GM08714 (cell line): ENCODE data around the gene ST3GAL2.
"Not testable (repeated sequence)": the region's sequence is repeated elsewhere in the genome, so short reads cannot be mapped to it uniquely, and the experiment has no call there.

Source experiments
- H3K4me3 ChIP-seq: fragments of 200-500 bp; sonication (Bioruptor generic); 2 replicates; pipeline ENCODE4 v1.5.1; 2014; ENCODE audit warnings: mild to moderate bottlenecking, low read length, inconsistent platforms
- ZNF274 ChIP-seq: IDR thresholded peaks from 2 replicates; pipeline ENCODE4 v1.6.1; 2012; ENCODE audit warnings: mild to moderate bottlenecking, low read depth, low read length

ST3GAL2 gene

DNA sequence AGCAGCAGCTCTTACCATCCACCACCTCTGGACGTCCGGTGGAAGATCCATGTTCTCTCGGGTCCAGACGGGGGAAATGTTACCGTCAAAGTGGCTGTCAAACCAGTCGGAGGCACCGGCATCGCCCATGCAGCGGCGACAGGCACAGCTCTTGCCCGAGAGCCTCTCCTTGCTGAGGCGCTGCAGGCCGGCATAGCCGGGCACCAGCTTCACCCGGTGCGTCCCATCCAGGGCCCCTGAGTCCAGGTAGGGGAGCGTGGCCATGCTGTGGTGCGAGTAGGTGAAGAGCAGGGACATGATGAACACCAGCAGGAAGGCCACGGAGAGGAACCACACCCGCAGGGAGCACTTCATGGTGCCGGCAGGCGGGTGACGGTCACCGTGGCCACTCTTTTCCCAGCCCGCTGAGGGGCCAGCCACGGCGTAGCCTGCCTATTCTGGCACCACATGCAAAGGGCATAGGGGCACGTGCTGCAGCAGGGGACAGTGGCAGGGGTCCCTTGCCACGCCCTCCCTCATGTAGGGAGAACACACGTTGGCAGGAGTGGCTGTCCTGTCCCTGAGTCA lies 40.6 kb downstream of the ST3GAL2 start:
- no peak for TF ChIP-seq ZNF274
- H3K4me3 ChIP-seq: no peak overlapping the region

GRCh38 chr16:70396246-70396904 lies 42.5 kb downstream of the ST3GAL2 start:
- no peak overlapping the region for H3K4me3 ChIP-seq
- no peak for TF ChIP-seq ZNF274

DNA sequence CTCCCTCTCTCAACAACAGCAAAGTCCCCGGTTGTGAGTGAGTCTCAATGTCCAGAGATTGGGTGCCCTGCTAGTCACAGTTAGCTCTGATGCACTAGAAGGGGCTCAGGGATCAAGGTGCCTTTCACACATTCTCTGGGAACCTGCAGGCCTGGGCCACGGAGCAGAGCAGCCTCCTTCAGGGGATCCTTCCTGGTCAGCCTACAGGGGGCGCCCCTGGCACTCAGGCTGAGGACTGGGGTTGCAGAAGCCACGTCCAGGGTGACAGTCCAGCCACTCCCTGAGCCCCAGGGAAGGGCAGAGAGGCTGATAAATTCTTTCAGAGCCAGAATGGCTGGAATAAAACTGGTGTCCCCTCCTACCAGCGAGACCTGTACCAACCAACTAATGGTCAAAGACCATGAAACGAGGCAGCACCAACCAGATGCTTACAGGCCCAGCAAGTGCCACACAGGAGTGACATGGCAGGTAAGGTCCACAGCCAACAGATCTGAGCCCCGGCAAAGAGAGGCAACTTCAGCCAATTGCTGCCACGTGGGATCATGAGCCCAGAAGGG lies 43.5 kb downstream of the ST3GAL2 start:
- TF ChIP-seq ZNF274: no peak
- no peak overlapping the region for H3K4me3 ChIP-seq

DNA sequence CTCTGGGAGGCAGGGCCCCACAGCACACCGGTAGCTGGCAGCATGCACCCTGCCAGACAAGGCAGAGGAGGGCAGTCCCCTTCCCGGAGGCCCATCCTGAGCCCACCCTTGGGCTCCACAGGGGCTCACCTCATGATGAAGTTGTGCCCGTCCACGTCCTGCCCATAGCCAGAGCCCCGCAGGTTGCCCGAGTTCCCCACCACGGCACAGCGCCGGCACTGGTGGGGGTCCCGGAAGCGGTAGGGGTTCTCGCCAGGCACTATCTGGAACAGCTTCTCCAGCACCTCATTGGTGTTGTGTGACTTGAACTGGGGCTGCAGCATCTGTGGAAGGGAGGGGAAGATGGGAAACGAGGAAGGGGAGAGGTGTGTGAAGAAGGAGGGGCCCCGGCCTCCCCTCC lies 44.0 kb downstream of the ST3GAL2 start:
- no peak overlapping the region for H3K4me3 ChIP-seq
- TF ChIP-seq ZNF274: no peak

DNA sequence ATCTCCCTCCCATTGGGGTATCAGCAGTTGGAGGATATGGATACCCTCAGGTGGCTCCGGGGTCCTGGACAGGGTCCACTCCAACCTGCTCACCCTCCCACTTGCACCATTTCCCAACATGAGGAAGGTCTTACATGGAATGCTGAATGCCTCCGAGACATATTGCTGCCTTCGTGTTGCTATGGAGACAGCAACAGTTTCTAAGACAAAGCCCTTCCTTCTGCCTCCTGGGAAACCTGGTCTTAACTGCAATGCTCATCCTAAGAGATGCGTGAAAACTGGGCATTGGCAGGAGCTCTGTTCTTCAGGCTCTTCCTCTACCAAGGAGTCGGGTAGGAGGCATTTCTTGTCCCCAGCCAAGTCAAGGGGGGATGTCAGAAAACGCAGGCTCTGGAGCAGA lies 45.2 kb downstream of the ST3GAL2 start:
- no peak overlapping the region for H3K4me3 ChIP-seq
- TF ChIP-seq ZNF274: no peak

GRCh38 chr16:70392606-70393005 lies 46.3 kb downstream of the ST3GAL2 start:
- TF ChIP-seq ZNF274: no peak
- no peak overlapping the region for H3K4me3 ChIP-seq

DNA sequence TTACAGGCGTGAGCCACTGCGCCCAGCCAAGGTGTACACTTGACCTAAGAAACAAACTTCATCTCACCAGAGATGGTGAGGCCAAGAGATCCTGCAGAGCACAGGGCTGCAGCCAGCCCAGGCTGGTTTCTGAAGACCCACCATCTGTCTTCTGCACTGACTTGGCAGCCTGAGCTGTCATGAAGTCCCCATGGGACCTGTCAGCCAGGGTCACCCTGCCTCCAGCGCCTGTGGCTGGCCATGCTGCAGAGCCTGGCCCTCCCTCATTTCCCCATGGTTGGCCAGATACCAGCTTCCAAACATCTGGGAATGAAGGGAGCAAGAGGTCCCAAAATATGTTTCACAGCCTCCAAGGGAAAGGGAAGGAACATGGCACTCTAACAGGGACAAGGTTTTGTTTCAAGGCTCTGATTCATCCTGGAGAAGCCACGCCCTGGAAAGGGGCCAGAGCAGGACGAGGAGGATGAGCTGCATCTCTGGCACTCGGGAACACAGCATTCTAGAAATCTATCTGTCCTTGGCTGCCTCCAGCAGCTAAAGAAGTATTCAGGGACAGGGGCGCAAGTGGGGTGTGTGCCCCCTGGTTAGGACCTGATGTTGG lies 46.9 kb downstream of the ST3GAL2 start:
- no peak overlapping the region for H3K4me3 ChIP-seq
- TF ChIP-seq ZNF274: no peak

DNA sequence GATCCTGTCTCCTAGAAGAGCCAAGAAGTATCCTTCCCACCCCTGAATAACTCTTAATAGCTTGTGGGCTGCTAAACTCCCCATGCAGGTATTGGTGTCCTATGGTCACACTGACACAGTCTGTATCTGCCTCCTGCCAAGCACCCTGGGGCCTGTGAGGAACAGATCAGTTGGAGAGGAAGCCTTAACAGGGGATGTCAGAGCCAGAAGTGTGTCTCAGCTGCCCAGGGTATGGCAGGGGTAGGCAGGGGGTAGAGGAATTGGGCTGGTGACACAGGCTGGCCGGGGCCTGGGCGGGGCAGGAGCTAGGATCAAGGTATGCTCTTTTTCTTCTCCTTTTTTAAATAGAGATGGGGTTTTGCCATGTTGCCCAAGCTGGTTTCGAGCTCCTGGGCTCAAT lies 47.5 kb downstream of the ST3GAL2 start:
- H3K4me3 ChIP-seq: no peak overlapping the region
- no peak for TF ChIP-seq ZNF274

- no peak overlapping the region for H3K4me3 ChIP-seq
- TF ChIP-seq ZNF274: no peak
These were observed 48.1 kb downstream of the ST3GAL2 start for GRCh38 chr16:70390774-70391173.

DNA sequence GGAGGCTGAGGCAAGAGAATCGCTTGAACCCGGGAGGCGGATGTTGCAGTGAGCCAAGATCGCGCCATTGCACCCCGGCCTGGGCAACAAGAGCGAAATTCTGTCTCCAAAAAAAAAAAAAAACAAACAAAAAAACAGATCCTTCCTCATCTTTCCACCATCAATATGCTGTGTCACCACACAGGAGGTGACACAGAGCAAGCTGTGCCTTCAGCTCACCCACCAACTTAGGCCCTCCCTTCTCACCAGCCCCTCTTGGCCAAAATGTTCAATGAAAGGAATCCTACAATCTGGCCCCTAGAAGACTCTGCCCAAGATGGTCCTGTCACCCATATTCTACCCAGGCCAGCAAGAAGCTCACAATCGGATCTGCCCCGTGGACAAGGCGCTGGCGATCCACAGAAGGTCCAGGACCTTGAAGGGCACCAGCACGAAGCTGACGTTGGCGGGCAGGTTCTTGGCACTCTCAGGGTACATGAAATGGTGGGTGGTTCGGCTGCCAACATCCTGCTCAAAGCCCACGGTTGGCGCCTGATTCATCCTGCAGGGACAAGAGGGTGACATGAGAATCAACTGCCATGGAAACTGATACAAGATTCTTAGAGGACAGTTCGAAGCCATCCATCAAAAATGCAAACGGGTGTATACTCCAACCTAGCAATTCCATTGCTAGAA lies 50.8 kb downstream of the ST3GAL2 start:
- no peak for TF ChIP-seq ZNF274
- no peak overlapping the region for H3K4me3 ChIP-seq

GRCh38 chr16:70386289-70386986 lies 52.5 kb downstream of the ST3GAL2 start:
- H3K4me3 ChIP-seq: not testable (repeated sequence)

GRCh38 chr16:70383421-70383960 lies 55.4 kb downstream of the ST3GAL2 start:
- no peak overlapping the region for H3K4me3 ChIP-seq
- TF ChIP-seq ZNF274: no peak

DNA sequence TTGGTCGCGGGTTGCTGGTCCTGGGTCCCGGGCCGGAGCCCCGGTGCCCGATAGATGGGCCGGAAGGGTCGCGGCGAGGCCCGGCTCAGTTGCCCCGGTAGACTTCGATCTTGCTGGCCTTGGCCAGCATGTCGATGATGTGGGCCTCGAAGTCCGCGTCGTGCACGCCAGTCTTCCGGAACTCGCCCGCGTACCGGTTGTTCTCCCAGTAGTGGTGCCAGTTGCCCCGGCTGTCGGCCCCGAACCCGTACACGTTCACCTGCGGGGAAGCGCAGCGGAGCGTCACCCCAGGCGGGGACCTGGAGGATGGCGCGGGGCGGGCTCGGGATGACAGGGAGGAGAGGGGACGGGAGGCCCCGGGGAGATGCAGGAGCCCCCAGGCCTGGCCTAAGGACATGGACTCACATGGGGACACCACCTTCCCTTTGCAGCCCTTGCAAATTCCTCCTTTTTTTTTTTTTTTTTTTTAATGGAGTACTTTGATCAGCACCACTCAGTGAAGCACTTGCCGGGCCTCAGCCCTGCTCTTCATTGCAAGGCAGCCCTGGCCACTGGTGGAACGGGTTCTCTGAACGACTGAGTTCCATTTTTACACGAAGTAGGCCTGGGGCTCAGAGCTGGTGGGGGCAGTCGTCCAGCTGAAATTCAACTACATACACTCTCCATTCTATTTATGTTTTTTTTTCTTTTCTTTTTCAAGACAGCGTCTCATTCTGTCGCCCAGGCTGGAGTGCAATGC lies 57.1 kb downstream of the ST3GAL2 start:
- peak overlapping the region; percentile 59; the same call in 1 of the 2 replicates for H3K4me3 ChIP-seq
- no peak for TF ChIP-seq ZNF274
